K562 (cell line): ENCODE data around the gene TANK. TPM values are rescaled to one million over a fixed set of nuclear protein-coding genes. Genes with fewer than 3 reads are reported as not detected.

Source experiments
- ARID1B ChIP-seq: fragments of 450-650 bp; IDR thresholded peaks from 2 replicates; pipeline ENCODE4 v1.6.1; 2016; ENCODE audit warnings: antibody characterized with exemption, mild to moderate bottlenecking, inconsistent platforms
- CAMTA2 ChIP-seq: fragments of 250-450 bp; sonication (Bioruptor Pico); conservative IDR thresholded peaks from 2 replicates; pipeline ENCODE4 v1.5.1; 2022
- CEBPZ ChIP-seq: fragments of 150-350 bp; IDR thresholded peaks from 2 replicates; pipeline ENCODE4 v1.6.1; 2014; ENCODE audit warnings: low read depth, mild to moderate bottlenecking, low read length, borderline replicate concordance
- CHAMP1 ChIP-seq: fragments of 450-650 bp; IDR thresholded peaks from 2 replicates; pipeline ENCODE4 v1.6.1; 2016; ENCODE audit warnings: mild to moderate bottlenecking
- CXXC5 ChIP-seq: fragments of 250-450 bp; sonication (Bioruptor Pico); IDR thresholded peaks from 2 replicates; pipeline ENCODE4 v1.8.0; 2022; ENCODE audit warnings: inconsistent platforms, mild to moderate bottlenecking, moderate library complexity
- EP300 ChIP-seq: IDR thresholded peaks from 2 replicates; pipeline ENCODE4 v1.6.1; 2012; ENCODE audit warnings: low read length, improper control_type of control experiment
- FOXK2 ChIP-seq, 2 experiments: fragments of 450-650 bp; IDR thresholded peaks in 1 of 2; conservative IDR thresholded peaks in 1 of 2; 2 replicates each; pipeline ENCODE4 v1.6.1; 2016; ENCODE audit warnings: low read depth in 2 of 2, mild to moderate bottlenecking in 1 of 2
- NFYB ChIP-seq: IDR thresholded peaks from 2 replicates; pipeline ENCODE4 v1.6.1; 2011; ENCODE audit warnings: mild to moderate bottlenecking, moderate library complexity; ENCODE audit not compliant: insufficient read length; ENCODE audit errors: extremely low read depth
- PML ChIP-seq: IDR thresholded peaks from 2 replicates; pipeline ENCODE4 v1.6.1; 2012; ENCODE audit warnings: low read length, inconsistent platforms
- RBM25 ChIP-seq: fragments of 200-400 bp; formaldehyde crosslinking; IDR thresholded peaks from 2 replicates; pipeline ENCODE4 v1.6.1; 2018; ENCODE audit warnings: low read length, low read depth, moderate library complexity; ENCODE audit not compliant: severe bottlenecking
- RBM34 ChIP-seq: fragments of 200-400 bp; formaldehyde crosslinking; IDR thresholded peaks from 2 replicates; pipeline ENCODE4 v1.6.1; 2018; ENCODE audit warnings: low read length, borderline replicate concordance; ENCODE audit not compliant: insufficient read depth
- SMAD1 ChIP-seq: fragments of 150-350 bp; IDR thresholded peaks from 2 replicates; pipeline ENCODE4 v1.6.1; 2014; ENCODE audit warnings: low read length, low read depth; ENCODE audit not compliant: partially characterized antibody
- UBTF ChIP-seq, 2 experiments: IDR thresholded peaks; 2 replicates each; pipeline ENCODE4 v1.6.1; 2012; ENCODE audit warnings: improper control_type of control experiment in 2 of 2, low read depth in 2 of 2, low read length in 2 of 2, borderline replicate concordance in 1 of 2
- ZBTB33 ChIP-seq: sonication (generic); formaldehyde crosslinking; IDR thresholded peaks from 2 replicates; pipeline ENCODE4 v1.8.1; 2023; ENCODE audit warnings: mild to moderate bottlenecking, missing genetic modification reagents
- ZNF586 ChIP-seq: fragments of 450-650 bp; formaldehyde crosslinking; conservative IDR thresholded peaks from 2 replicates; pipeline ENCODE4 v1.4.0; 2020; ENCODE audit warnings: mild to moderate bottlenecking, moderate library complexity
- ZNF589 ChIP-seq: fragments of 200-800 bp; sonication (Bioruptor generic); IDR thresholded peaks from 2 replicates; pipeline ENCODE4 v1.6.1; 2016; ENCODE audit warnings: low read depth, missing genetic modification characterization, missing compliant biosample characterization
- ZNF644 ChIP-seq: fragments of 200-800 bp; sonication (Bioruptor generic); IDR thresholded peaks from 2 replicates; pipeline ENCODE4 v1.6.1; 2016; ENCODE audit warnings: low read depth, missing genetic modification characterization, missing compliant biosample characterization
- polyA plus RNA-seq, 8 experiments: library from polyadenylated mRNA; depleted of rRNA in 4 of 8; stranded (reverse) in 5 of 8; unstranded in 3 of 8; fragments of >200 nt; fragmentation: Nextera tagmentation in 2 of 8; fragmentation: Illumina TruSeq in 1 of 8; extraction: Ambion mirVana in 2 of 8; extraction: Trizol in 1 of 8; gene quantifications; 2 replicates each; pipeline versions ENCODE4 v1.2.1 to v1.2.3, GENCODE V29; 2011 to 2014; ENCODE audit warnings: inconsistent platforms in 1 of 8, missing spikeins in 1 of 8
- total RNA-seq, 7 experiments: library from RNA; depleted of rRNA in 6 of 7; stranded (reverse); fragments of >200 nt in 6 of 7; fragmentation: Illumina TruSeq in 2 of 7; extraction: Trizol in 2 of 7; gene quantifications; 2 replicates each; pipeline versions ENCODE4 v1.2.1 to v1.2.3, GENCODE V29; 2011 to 2021; ENCODE audit warnings: low replicate concordance in 1 of 7

Gene TANK
- total and polyA plus RNA-seq, 9 of the 15 experiments (the other 6 are each of a cell fraction or from before 2014, with no cell fraction given) = 43.0 to 91.5 (median 54.4) TPM

- TF ChIP-seq ZBTB33 (CRISPR knock-in tag) (no peak), NFYB (no peak), EP300 (peak; percentile 97), CHAMP1 (peak; percentile 96), UBTF (IDR thresholded peaks at IDR 0.05; ENCODE audit: borderline replicate concordance in 1 of 2, low read depth in 2 of 2, low read length in 2 of 2) (no peak), PML (peak; percentile 97), CXXC5 (CRISPR knock-in tag) (0 out of 2 replicates have a peak, but pooled peaks have one; percentile 11), RBM25 (no peak), RBM34 (no peak), CEBPZ (no peak), ZNF586 (CRISPR knock-in tag) (no peak), SMAD1 (peak; percentile 70), ZNF589 (CRISPR knock-in tag) (peak; percentile 60; the same call in 1 of the 2 replicates), ARID1B (peak; percentile 100), ZNF644 (tag) (peak; percentile 30; the same call in 1 of the 2 replicates), CAMTA2 (CRISPR knock-in tag) (no peak), FOXK2 (conservative IDR thresholded peaks at IDR 0.05 in 1 of 2, IDR thresholded peaks at IDR 0.05 in 1 of 2; ENCODE audit: low read depth in 2 of 2) (peak; percentile 13 to 56; a peak in 3 of 4 replicates)
Measured at GRCh38 chr2:161172901-161173540, 12.8 kb downstream of the TANK start (continued).
